Duodenal mucosa (tissue), 2 donors: Measurements from ENCODE around the gene ENKUR.

Source experiments
- H3K27ac ChIP-seq: one replicate; pipeline ENCODE4 v1.7.0; 2013; ENCODE audit warnings: low read depth, low read length
- H3K27me3 ChIP-seq, 2 donors: one replicate each; pipeline ENCODE4 v1.7.0; 2013; ENCODE audit warnings: low read length in 2 of 2, control low read depth in 1 of 2; ENCODE audit not compliant: insufficient read depth in 2 of 2, control insufficient read depth in 1 of 2
- H3K36me3 ChIP-seq, 2 donors: one replicate each; pipeline ENCODE4 v1.7.0; 2013; ENCODE audit warnings: low read length in 2 of 2, control low read depth in 1 of 2; ENCODE audit not compliant: insufficient read depth in 2 of 2, control insufficient read depth in 1 of 2
- H3K4me1 ChIP-seq, 2 donors: one replicate each; pipeline ENCODE4 v1.7.0; 2013; ENCODE audit warnings: low read length in 2 of 2, control low read depth in 1 of 2; ENCODE audit not compliant: insufficient read depth in 2 of 2, control insufficient read depth in 1 of 2
- H3K4me3 ChIP-seq, 2 donors: one replicate each; pipeline ENCODE4 v1.7.0; 2013; ENCODE audit warnings: low read length in 2 of 2, low read depth in 1 of 2
- H3K9ac ChIP-seq, 2 donors: one replicate each; pipeline ENCODE4 v1.7.0; 2013; ENCODE audit warnings: low read length in 2 of 2, low read depth in 1 of 2
- H3K9me3 ChIP-seq, 2 donors: one replicate each; pipeline ENCODE4 v1.7.0; 2013; ENCODE audit warnings: low read length in 2 of 2, control low read depth in 1 of 2; ENCODE audit not compliant: control insufficient read depth in 1 of 2

ENKUR gene

GRCh38 chr10:25050402-25050801, 34.4 kb upstream of the ENKUR start:
- Histone ChIP-seq H3K27me3 (no peaks in the 10 kb centered on the region), H3K9ac (no peak overlapping the region), H3K4me1 (peaks cover 9% of the 10 kb centered on the region in 2 donors), H3K27ac (no peak overlapping the region), H3K4me3 (no peak overlapping the region), H3K36me3 (no peaks in the 10 kb centered on the region), H3K9me3 (peaks cover 0 to 5% of the 10 kb centered on the region in 2 donors)

GRCh38 chr10:25049966-25050365, 34.0 kb upstream of the ENKUR start:
- no peak overlapping the region for H3K27ac ChIP-seq
- H3K4me3 ChIP-seq: no peak overlapping the region
- peaks cover 0 to 5% of the 10 kb centered on the region in 2 donors for H3K9me3 ChIP-seq
- no peaks in the 10 kb centered on the region for H3K27me3 ChIP-seq
- no peaks in the 10 kb centered on the region for H3K36me3 ChIP-seq
- H3K9ac ChIP-seq: no peak overlapping the region
- H3K4me1 ChIP-seq: peaks cover 9% of the 10 kb centered on the region in 2 donors

GRCh38 chr10:25048450-25048849, 32.5 kb upstream of the ENKUR start:
- Histone ChIP-seq H3K27me3 (no peaks in the 10 kb centered on the region), H3K27ac (no peak overlapping the region), H3K4me1 (peaks cover 9% of the 10 kb centered on the region in 2 donors), H3K36me3 (no peaks in the 10 kb centered on the region), H3K4me3 (no peak overlapping the region), H3K9me3 (peaks cover 0 to 5% of the 10 kb centered on the region in 2 donors), H3K9ac (no peak overlapping the region)

- Histone ChIP-seq H3K9me3 (peaks cover 0 to 5% of the 10 kb centered on the region in 2 donors), H3K4me1 (peaks cover 9% of the 10 kb centered on the region in 2 donors), H3K36me3 (no peaks in the 10 kb centered on the region), H3K27ac (no peak overlapping the region), H3K27me3 (no peaks in the 10 kb centered on the region), H3K9ac (no peak overlapping the region), H3K4me3 (no peak overlapping the region)
These were observed 31.8 kb upstream of the ENKUR start for GRCh38 chr10:25047591-25048301.

GRCh38 chr10:25047088-25047487, 31.1 kb upstream of the ENKUR start:
- no peaks in the 10 kb centered on the region for H3K36me3 ChIP-seq
- no peak overlapping the region for H3K9ac ChIP-seq
- H3K9me3 ChIP-seq: peaks cover 0 to 5% of the 10 kb centered on the region in 2 donors
- no peak overlapping the region for H3K27ac ChIP-seq
- no peaks in the 10 kb centered on the region for H3K27me3 ChIP-seq
- no peak overlapping the region for H3K4me3 ChIP-seq
- H3K4me1 ChIP-seq: peaks cover 9% of the 10 kb centered on the region in 2 donors

- Histone ChIP-seq H3K27me3 (no peaks in the 10 kb centered on the region), H3K27ac (no peak overlapping the region), H3K9me3 (peaks cover 0 to 5% of the 10 kb centered on the region in 2 donors)
These were observed 30.7 kb upstream of the ENKUR start for GRCh38 chr10:25046641-25047040.

GRCh38 chr10:25039531-25039930, 23.6 kb upstream of the ENKUR start:
- H3K9ac ChIP-seq: no peak overlapping the region
- no peak overlapping the region for H3K27ac ChIP-seq
- no peak overlapping the region for H3K4me3 ChIP-seq
- H3K4me1 ChIP-seq: no peaks in the 10 kb centered on the region
- H3K9me3 ChIP-seq: no peaks in the 10 kb centered on the region
- H3K27me3 ChIP-seq: no peaks in the 10 kb centered on the region
- no peaks in the 10 kb centered on the region for H3K36me3 ChIP-seq

More at GRCh38 chr10:25046641-25047040, 30.7 kb upstream of the ENKUR start:
- Histone ChIP-seq H3K4me3 (no peak overlapping the region), H3K36me3 (no peaks in the 10 kb centered on the region), H3K9ac (no peak overlapping the region), H3K4me1 (peaks cover 9% of the 10 kb centered on the region in 2 donors)

GRCh38 chr10:25038325-25038724, 22.4 kb upstream of the ENKUR start:
- Histone ChIP-seq H3K9me3 (no peaks in the 10 kb centered on the region), H3K27ac (no peak overlapping the region), H3K4me3 (no peak overlapping the region), H3K27me3 (no peaks in the 10 kb centered on the region), H3K36me3 (no peaks in the 10 kb centered on the region), H3K9ac (no peak overlapping the region), H3K4me1 (no peaks in the 10 kb centered on the region)

- Histone ChIP-seq H3K36me3 (no peaks in the 10 kb centered on the region), H3K4me1 (no peaks in the 10 kb centered on the region), H3K4me3 (no peak overlapping the region)
These were observed 20.4 kb upstream of the ENKUR start for GRCh38 chr10:25036381-25036780.

GRCh38 chr10:25029519-25029918, 13.6 kb upstream of the ENKUR start:
- H3K36me3 ChIP-seq: no peaks in the 10 kb centered on the region
- H3K4me1 ChIP-seq: no peaks in the 10 kb centered on the region
- H3K9ac ChIP-seq: no peak overlapping the region
- H3K9me3 ChIP-seq: peaks cover 0 to 2% of the 10 kb centered on the region in 2 donors
- H3K27ac ChIP-seq: no peak overlapping the region
- no peaks in the 10 kb centered on the region for H3K27me3 ChIP-seq
- H3K4me3 ChIP-seq: no peak overlapping the region

More at GRCh38 chr10:25036381-25036780, 20.4 kb upstream of the ENKUR start:
- H3K27me3 ChIP-seq: no peaks in the 10 kb centered on the region
- no peak overlapping the region for H3K9ac ChIP-seq
- no peaks in the 10 kb centered on the region for H3K9me3 ChIP-seq
- no peak overlapping the region for H3K27ac ChIP-seq
